ENCODE measurements around the gene ILDR2.
"Not testable (repeated sequence)": the region's sequence is repeated elsewhere in the genome, so short reads cannot be mapped to it uniquely, and the experiment has no call there.

ILDR2 gene

GRCh38 chr1:166882893-166883292 is 92.4 kb downstream of the ILDR2 start:
- H3K4me1 ChIP-seq (ENCODE audit: control insufficient read depth, insufficient read depth, low read length): no peaks in the 10 kb centered on the region
- no peaks in the 10 kb centered on the region for H3K9me3 ChIP-seq (ENCODE audit: control insufficient read depth, insufficient read depth, low read depth, low read length)
- CTCF ChIA-PET: interaction anchor here (0.8 to 2.1 kb wide), 3 partner anchors 23 to 175 kb away, joined by 4 to 21 read pairs (median 4); no protein-coding TSS in a partner anchor
- POLR2A ChIA-PET: no interaction called here
- no peak overlapping the region for H3K27ac ChIP-seq (ENCODE audit: extremely low read depth, low read depth, low read length)
- no peak overlapping the region for H3K4me3 ChIP-seq (ENCODE audit: low read depth, low read length)
- TF ChIP-seq ZNF548 (tag by site-specific recombination; IDR thresholded peaks at IDR 0.05): no peak
- TF ChIP-seq ZNF518A (tag by site-specific recombination; conservative IDR thresholded peaks at IDR 0.05; ENCODE audit: low read depth): no peak
- no peak for TF ChIP-seq FEZF1 (tag by site-specific recombination; IDR thresholded peaks at IDR 0.05)
- no peak for TF ChIP-seq ZNF660 (tag by site-specific recombination; IDR thresholded peaks at IDR 0.05)
- no peak for TF ChIP-seq ZNF10 (tag by site-specific recombination; IDR thresholded peaks at IDR 0.05)
- no peak for TF ChIP-seq MEIS1 (CRISPR knock-in tag; IDR thresholded peaks at IDR 0.05; ENCODE audit: borderline replicate concordance)
- no peak for TF ChIP-seq ZNF2 (tag by site-specific recombination; IDR thresholded peaks at IDR 0.05)
- TF ChIP-seq, protein P1, sequence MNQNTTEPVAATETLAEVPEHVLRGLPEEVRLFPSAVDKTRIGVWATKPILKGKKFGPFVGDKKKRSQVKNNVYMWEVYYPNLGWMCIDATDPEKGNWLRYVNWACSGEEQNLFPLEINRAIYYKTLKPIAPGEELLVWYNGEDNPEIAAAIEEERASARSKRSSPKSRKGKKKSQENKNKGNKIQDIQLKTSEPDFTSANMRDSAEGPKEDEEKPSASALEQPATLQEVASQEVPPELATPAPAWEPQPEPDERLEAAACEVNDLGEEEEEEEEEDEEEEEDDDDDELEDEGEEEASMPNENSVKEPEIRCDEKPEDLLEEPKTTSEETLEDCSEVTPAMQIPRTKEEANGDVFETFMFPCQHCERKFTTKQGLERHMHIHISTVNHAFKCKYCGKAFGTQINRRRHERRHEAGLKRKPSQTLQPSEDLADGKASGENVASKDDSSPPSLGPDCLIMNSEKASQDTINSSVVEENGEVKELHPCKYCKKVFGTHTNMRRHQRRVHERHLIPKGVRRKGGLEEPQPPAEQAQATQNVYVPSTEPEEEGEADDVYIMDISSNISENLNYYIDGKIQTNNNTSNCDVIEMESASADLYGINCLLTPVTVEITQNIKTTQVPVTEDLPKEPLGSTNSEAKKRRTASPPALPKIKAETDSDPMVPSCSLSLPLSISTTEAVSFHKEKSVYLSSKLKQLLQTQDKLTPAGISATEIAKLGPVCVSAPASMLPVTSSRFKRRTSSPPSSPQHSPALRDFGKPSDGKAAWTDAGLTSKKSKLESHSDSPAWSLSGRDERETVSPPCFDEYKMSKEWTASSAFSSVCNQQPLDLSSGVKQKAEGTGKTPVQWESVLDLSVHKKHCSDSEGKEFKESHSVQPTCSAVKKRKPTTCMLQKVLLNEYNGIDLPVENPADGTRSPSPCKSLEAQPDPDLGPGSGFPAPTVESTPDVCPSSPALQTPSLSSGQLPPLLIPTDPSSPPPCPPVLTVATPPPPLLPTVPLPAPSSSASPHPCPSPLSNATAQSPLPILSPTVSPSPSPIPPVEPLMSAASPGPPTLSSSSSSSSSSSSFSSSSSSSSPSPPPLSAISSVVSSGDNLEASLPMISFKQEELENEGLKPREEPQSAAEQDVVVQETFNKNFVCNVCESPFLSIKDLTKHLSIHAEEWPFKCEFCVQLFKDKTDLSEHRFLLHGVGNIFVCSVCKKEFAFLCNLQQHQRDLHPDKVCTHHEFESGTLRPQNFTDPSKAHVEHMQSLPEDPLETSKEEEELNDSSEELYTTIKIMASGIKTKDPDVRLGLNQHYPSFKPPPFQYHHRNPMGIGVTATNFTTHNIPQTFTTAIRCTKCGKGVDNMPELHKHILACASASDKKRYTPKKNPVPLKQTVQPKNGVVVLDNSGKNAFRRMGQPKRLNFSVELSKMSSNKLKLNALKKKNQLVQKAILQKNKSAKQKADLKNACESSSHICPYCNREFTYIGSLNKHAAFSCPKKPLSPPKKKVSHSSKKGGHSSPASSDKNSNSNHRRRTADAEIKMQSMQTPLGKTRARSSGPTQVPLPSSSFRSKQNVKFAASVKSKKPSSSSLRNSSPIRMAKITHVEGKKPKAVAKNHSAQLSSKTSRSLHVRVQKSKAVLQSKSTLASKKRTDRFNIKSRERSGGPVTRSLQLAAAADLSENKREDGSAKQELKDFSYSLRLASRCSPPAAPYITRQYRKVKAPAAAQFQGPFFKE (tag by site-specific recombination; IDR thresholded peaks at IDR 0.05; ENCODE audit: borderline replicate concordance): no peak
- no peak for TF ChIP-seq ZNF302 (tag by site-specific recombination; IDR thresholded peaks at IDR 0.05; ENCODE audit: low read depth)
- no peak for TF ChIP-seq HOXC10 (CRISPR knock-in tag; IDR thresholded peaks at IDR 0.05)
- no peak for TF ChIP-seq ZBTB17 (tag by site-specific recombination; IDR thresholded peaks at IDR 0.05)
- H3K36me3 ChIP-seq (ENCODE audit: control insufficient read depth in 2 of 2, insufficient read depth in 1 of 2, low read length in 2 of 2): no peaks in the 10 kb centered on the region

GRCh38 chr1:166878173-166878917 is 97.0 kb downstream of the ILDR2 start:
- CTCF ChIA-PET: interaction anchor here (0.7 to 4.6 kb wide), 4 partner anchors 32 to 1374 kb away, joined by 3 to 18 read pairs (median 4); no protein-coding TSS in a partner anchor
- H3K4me3 ChIP-seq (ENCODE audit: low read depth, low read length); POLR2A ChIA-PET: not testable (repeated sequence)

More at GRCh38 chr1:166878173-166878917, 97.0 kb downstream of the ILDR2 start:
- not testable (repeated sequence) for H3K4me1 ChIP-seq (ENCODE audit: control insufficient read depth, insufficient read depth, low read length); H3K9me3 ChIP-seq (ENCODE audit: control insufficient read depth, insufficient read depth, low read depth, low read length); H3K36me3 ChIP-seq (ENCODE audit: control insufficient read depth in 2 of 2, insufficient read depth in 1 of 2, low read length in 2 of 2); H3K27ac ChIP-seq (ENCODE audit: extremely low read depth, low read depth, low read length)

Data from HEK293 (cell line).